ELR (cell line): ENCODE data around the gene GNL3L.
"Not testable (repeated sequence)": the region's sequence is repeated elsewhere in the genome, so short reads cannot be mapped to it uniquely, and the experiment has no call there.

Experiments used
- DNase-seq: peaks from one replicate; pipeline ENCODE4 v3.0.0-alpha.2; 2015; ENCODE audit warnings: low read depth

GNL3L gene

GRCh38 chrX:54529552-54530356 is at the start of gene GNL3L:
Gene GNL3L (plus strand): TSS chrX:54530219. CDS start chrX:54532567, 2,348 bp downstream.
- DNase-seq = peak; percentile 86

GRCh38 chrX:54482839-54483593 is 47.0 kb upstream of the GNL3L start:
- DNase-seq = no peak

- DNase-seq = no peak
Measured at GRCh38 chrX:54483946-54484345, 46.1 kb upstream of the GNL3L start.

GRCh38 chrX:54484666-54485065 is 45.4 kb upstream of the GNL3L start:
- DNase-seq = no peak

- DNase-seq = not testable (repeated sequence)
Measured at GRCh38 chrX:54489819-54490218, 40.2 kb upstream of the GNL3L start.

GRCh38 chrX:54492340-54492739 is 37.7 kb upstream of the GNL3L start:
- DNase-seq = peak; percentile 73

- DNase-seq = no peak
Measured at GRCh38 chrX:54494166-54494988, 35.6 kb upstream of the GNL3L start.

- peak; percentile 52 for DNase-seq
Measured at GRCh38 chrX:54494989-54495813, 34.8 kb upstream of the GNL3L start.

- peak; percentile 66 for DNase-seq
Measured at GRCh38 chrX:54495814-54496516, 34.1 kb upstream of the GNL3L start, which contains the start of gene FGD1. Gene FGD1 (minus strand): TSS chrX:54496234. CDS start chrX:54495432, 802 bp downstream.

- no peak for DNase-seq
Measured at GRCh38 chrX:54496517-54496852, 33.5 kb upstream of the GNL3L start.

GRCh38 chrX:54496936-54497335 is 33.1 kb upstream of the GNL3L start:
- DNase-seq = no peak

GRCh38 chrX:54509400-54509799 is 20.6 kb upstream of the GNL3L start:
- DNase-seq = no peak

- DNase-seq = no peak
Measured at GRCh38 chrX:54529151-54529550, 868 bp upstream of the GNL3L start.

GRCh38 chrX:54530357-54530900 is 410 bp downstream of the GNL3L start:
- peak; percentile 5 for DNase-seq

- no peak for DNase-seq
Measured at GRCh38 chrX:54534271-54534670, 4.3 kb downstream of the GNL3L start.

- peak; percentile 52 for DNase-seq
Measured at GRCh38 chrX:54540289-54540688, 10.3 kb downstream of the GNL3L start.

- DNase-seq = not testable (repeated sequence)
Measured at GRCh38 chrX:54542239-54542638, 12.2 kb downstream of the GNL3L start.

GRCh38 chrX:54550821-54551220 is 20.8 kb downstream of the GNL3L start:
- no peak for DNase-seq

- DNase-seq = no peak
Measured at GRCh38 chrX:54551801-54552200, 21.8 kb downstream of the GNL3L start.

GRCh38 chrX:54555006-54555405 is 25.0 kb downstream of the GNL3L start:
- not testable (repeated sequence) for DNase-seq
